NCI-H2171 treated with DMSO at 0.1 percent for 48 hours (cell line): ENCODE data around the gene NOL7.

ENCODE experiments used
- DNase-seq: peaks from one replicate; lab custom pipeline; 2025; lab: John Stamatoyannopoulos, UW

The NOL7 gene

GRCh38 chr6:13614926-13615791 lies at the start of gene NOL7:
TSS of gene NOL7 (plus strand) at chr6:13615335. CDS start at chr6:13615359, 24 bp downstream.
- DNase-seq: peak; percentile 96

- DNase-seq: no peak
Observed at GRCh38 chr6:13565921-13566320, 49.2 kb upstream of the NOL7 start.

- no peak for DNase-seq
Observed at GRCh38 chr6:13566500-13566899, 48.6 kb upstream of the NOL7 start.

GRCh38 chr6:13568970-13569369 lies 46.2 kb upstream of the NOL7 start:
- no peak for DNase-seq

GRCh38 chr6:13572240-13572639 lies 42.9 kb upstream of the NOL7 start:
- DNase-seq: no peak

- DNase-seq: no peak
Observed at GRCh38 chr6:13572951-13573654, 42.0 kb upstream of the NOL7 start.

GRCh38 chr6:13573669-13574110 lies 41.4 kb upstream of the NOL7 start:
- peak; percentile 59 for DNase-seq

GRCh38 chr6:13574149-13574570 lies 41.0 kb upstream of the NOL7 start:
- DNase-seq: peak; percentile 96

GRCh38 chr6:13574571-13575376 lies 40.4 kb upstream of the NOL7 start, which contains the start of gene SIRT5:
TSS of gene SIRT5 (plus strand) at chr6:13574601. CDS start at chr6:13584111, 9,510 bp downstream.
- DNase-seq: peak; percentile 89

- DNase-seq: no peak
Observed at GRCh38 chr6:13575377-13575775, 39.8 kb upstream of the NOL7 start.

- no peak for DNase-seq
Observed at GRCh38 chr6:13576017-13576416, 39.1 kb upstream of the NOL7 start.

GRCh38 chr6:13577926-13578325 lies 37.2 kb upstream of the NOL7 start:
- no peak for DNase-seq

GRCh38 chr6:13579911-13580310 lies 35.2 kb upstream of the NOL7 start:
- DNase-seq: no peak

- DNase-seq: no peak
Observed at GRCh38 chr6:13581700-13582229, 33.4 kb upstream of the NOL7 start.

GRCh38 chr6:13586603-13587542 lies 28.3 kb upstream of the NOL7 start:
- DNase-seq: no peak

GRCh38 chr6:13589801-13590200 lies 25.3 kb upstream of the NOL7 start:
- DNase-seq: peak; percentile 47

- no peak for DNase-seq
Observed at GRCh38 chr6:13590574-13591153, 24.5 kb upstream of the NOL7 start.

- no peak for DNase-seq
Observed at GRCh38 chr6:13591205-13591921, 23.8 kb upstream of the NOL7 start.

GRCh38 chr6:13593103-13593502 lies 22.0 kb upstream of the NOL7 start:
- DNase-seq: no peak

- no peak for DNase-seq
Observed at GRCh38 chr6:13593720-13594119, 21.4 kb upstream of the NOL7 start.
